Retinal pigment epithelial cell (primary cell): ENCODE data around the gene PDZD11.
A peak's percentile ranks its signal among the peaks of the same experiment; 100 is the strongest.
"Not testable (repeated sequence)": the region's sequence is repeated elsewhere in the genome, so short reads cannot be mapped to it uniquely, and the experiment has no call there.

Source experiments
- DNase-seq: peaks from one replicate; pipeline ENCODE4 v3.0.0-alpha.2; 2010; ENCODE audit warnings: low read depth
- H3K4me3 ChIP-seq: 2 replicates; pipeline ENCODE4 v1.5.1; 2011; ENCODE audit warnings: mild to moderate bottlenecking, low read length, control low read depth, moderate library complexity
- TF ChIP-seq, protein P1 (sequence below): conservative IDR thresholded peaks from 2 replicates; pipeline ENCODE4 v1.5.1; 2011; ENCODE audit warnings: low read depth, low read length, control low read depth, inconsistent platforms

Gene PDZD11, protein sequence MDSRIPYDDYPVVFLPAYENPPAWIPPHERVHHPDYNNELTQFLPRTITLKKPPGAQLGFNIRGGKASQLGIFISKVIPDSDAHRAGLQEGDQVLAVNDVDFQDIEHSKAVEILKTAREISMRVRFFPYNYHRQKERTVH

DNA sequence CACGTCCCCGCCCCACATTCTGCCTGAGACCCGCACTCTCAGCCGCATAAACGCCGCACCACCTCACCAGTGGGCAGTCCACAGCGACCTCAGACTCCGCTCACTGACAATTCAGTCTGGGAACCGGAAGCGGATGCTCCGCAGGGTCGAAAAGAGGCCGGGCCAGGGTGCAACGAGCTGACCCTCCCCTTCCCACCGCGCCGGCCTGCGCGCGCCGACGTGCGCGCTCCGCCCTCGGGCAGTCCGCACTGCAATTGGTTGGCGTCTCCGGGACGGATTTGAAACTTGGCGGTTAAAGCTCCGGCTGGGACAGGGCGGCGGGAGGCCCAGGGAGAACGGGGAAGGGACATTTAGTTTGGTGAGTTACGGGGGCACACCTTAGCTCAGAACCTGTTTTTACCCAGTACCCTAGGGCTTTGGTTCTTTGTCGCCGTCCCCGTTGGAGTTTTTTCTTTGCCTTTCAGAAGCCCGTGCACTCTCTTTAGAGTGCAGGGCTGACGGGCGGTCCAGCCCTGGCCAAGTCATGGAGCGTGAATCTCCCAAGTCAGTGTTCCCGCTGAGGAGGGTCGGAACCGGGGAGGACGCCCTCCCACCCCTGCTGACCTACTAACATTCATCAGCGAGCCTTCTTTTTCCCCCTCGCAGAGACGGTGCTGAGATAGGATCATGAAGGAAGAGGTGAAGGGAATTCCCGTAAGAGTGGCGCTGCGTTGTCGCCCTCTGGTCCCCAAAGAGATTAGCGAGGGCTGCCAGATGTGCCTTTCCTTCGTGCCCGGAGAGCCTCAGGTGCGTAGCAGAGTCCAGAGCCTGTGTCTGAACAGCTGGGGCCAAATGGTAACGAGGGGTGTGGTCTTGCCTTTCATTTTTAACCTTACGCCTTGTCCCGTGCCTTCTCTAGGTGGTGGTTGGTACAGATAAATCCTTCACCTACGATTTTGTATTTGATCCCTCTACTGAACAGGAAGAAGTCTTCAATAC lies at the start of gene PDZD11, which contains the start of gene KIF4A:
PDZD11 (minus strand) TSS at position 135 of the 978 bp plus-strand sequence. CDS start 586 bp downstream, outside the sequence.
KIF4A (plus strand) TSS at position 312 of the 978 bp plus-strand sequence; CDS start at position 667, 355 bp downstream.
- DNase-seq, result peak; percentile 26
- TF ChIP-seq, protein P1, sequence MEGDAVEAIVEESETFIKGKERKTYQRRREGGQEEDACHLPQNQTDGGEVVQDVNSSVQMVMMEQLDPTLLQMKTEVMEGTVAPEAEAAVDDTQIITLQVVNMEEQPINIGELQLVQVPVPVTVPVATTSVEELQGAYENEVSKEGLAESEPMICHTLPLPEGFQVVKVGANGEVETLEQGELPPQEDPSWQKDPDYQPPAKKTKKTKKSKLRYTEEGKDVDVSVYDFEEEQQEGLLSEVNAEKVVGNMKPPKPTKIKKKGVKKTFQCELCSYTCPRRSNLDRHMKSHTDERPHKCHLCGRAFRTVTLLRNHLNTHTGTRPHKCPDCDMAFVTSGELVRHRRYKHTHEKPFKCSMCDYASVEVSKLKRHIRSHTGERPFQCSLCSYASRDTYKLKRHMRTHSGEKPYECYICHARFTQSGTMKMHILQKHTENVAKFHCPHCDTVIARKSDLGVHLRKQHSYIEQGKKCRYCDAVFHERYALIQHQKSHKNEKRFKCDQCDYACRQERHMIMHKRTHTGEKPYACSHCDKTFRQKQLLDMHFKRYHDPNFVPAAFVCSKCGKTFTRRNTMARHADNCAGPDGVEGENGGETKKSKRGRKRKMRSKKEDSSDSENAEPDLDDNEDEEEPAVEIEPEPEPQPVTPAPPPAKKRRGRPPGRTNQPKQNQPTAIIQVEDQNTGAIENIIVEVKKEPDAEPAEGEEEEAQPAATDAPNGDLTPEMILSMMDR, result no peak
- H3K4me3 ChIP-seq, result peak within 1 kb of the TSS; percentile 80

DNA sequence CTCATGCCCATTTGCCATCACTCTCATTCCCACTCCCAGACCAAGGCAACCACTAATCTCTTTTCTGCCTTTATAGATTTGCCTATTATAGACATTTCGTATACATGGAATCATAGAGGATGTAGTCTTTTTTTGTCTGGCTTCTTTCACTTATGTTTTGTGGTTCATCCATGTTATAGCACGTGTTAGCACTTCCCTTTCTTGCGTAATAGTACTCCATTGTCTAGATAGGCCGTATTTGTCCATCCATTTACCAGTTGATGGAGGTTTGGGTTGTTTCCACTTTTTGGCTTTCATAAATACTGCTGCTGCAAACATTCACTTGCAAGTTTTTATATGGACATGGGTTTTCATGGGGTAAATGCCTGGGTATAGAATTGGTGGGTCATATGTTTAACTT lies 48.6 kb upstream of the PDZD11 start:
- H3K4me3 ChIP-seq, result no peak overlapping the region
- DNase-seq, result no peak
- TF ChIP-seq, protein P1, result no peak

DNA sequence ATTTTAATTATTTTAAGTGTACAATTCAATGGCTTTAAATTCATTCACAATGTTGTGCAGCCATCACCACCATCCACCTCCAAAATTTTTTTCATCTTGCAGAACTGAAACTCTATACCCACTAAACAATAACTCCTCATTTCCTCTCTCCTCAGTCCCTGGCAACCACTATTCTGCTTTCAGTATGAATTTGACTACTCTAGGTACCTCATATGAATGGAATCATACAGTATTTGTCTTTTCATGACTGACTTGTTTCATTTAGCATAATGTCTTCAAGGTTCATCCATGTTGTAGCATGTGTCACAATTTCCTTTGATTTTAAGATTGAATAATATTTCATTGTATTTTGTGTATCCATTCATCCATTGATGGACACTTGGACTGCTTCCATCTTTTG lies 47.0 kb upstream of the PDZD11 start:
- TF ChIP-seq, protein P1, result no peak
- no peak overlapping the region for H3K4me3 ChIP-seq
- no peak for DNase-seq

DNA sequence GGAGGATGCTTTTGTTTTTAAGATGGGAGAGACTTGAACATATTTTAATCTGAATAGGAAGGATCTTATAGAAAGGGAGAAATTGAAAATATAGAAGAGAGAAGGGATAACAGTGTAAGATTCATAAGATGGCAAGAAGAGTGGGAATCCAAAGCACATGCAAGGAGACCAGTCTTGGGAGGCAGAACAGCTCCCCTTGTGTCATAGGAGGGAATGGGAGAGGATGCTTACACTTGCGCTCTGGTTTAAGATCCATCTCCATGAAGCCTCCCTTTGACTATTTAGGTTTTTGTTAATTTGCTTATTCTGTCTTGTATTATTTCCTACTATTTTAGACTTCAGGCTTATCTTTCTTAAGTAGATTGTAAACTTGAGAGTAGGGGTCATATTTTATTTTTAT lies 42.9 kb upstream of the PDZD11 start:
- H3K4me3 ChIP-seq, result no peak overlapping the region
- no peak for DNase-seq
- TF ChIP-seq, protein P1, result no peak

DNA sequence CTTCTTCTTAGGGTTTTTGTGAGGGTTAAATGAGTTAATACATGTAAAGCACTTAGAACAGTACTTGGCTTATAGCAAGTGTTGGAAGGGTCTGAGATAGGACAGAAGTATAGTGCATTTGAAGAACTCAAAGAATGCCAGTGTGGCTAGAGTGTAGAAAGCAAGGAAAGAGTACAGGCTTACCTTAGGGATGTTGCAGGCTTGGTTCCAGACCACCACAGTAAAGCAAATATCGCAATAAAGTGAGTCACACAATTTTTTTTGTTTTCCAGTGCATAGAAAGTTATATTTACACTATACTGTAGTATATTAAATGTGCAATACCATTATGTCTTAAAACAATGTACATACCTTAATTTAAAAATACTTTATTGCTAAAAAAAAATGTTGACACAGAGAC lies 41.4 kb upstream of the PDZD11 start:
- H3K4me3 ChIP-seq, result no peak overlapping the region
- DNase-seq, result no peak
- TF ChIP-seq, protein P1, result no peak

DNA sequence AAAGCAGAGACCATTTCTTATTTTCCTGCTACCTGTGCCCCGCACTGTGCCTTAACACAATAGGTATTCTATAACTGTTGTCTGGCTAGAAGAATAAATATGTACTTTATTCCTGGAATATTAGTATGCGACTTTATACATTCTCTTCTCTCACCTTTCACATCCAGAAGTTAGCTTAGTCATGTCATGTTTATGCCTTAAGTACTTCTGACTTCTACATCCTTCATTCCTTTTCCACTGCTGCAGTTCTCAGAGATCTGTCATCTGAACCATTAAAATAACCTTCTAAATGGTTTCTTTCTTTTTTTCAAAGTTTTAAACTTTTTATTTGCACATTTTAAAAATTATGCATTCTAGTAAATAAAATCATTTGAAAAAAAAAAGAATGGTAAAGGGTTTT lies 34.6 kb upstream of the PDZD11 start:
- TF ChIP-seq, protein P1, result no peak
- no peak for DNase-seq
- no peak overlapping the region for H3K4me3 ChIP-seq

DNA sequence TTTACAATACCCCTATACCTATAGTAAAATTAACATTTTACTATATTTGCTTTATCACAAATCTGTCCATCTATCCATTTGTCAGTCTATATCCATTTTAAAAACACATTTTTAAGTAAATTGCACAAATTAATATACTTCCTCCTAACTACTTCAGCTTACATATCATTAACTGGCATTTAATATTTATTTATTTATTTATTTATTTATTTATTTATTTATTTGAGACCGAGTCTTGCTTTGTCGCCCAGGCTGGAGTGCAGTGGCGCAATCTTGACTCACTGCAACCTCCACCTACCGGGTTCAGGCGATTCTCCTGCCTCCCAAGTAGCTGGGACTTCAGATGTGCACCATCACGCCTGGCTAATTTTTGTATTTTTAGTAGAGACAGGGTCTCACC lies 33.9 kb upstream of the PDZD11 start:
- DNase-seq, H3K4me3 ChIP-seq: not testable (repeated sequence)
